GM18517 (cell line): ENCODE results near the gene SFPQ.

Source experiments
- ATAC-seq: cut with Tn5 transposase; IDR thresholded peaks from one replicate; pipeline ENCODE4 v1.9.1; 2021; ENCODE audit warnings: mild to moderate bottlenecking, moderate library complexity; ENCODE audit not compliant: unreplicated experiment

SFPQ gene

GRCh38 chr1:35188578-35189392 lies 4.2 kb downstream of the SFPQ start:
- no peak for ATAC-seq

- ATAC-seq: no peak
These were observed 5.1 kb downstream of the SFPQ start for GRCh38 chr1:35187816-35188342.

- no peak for ATAC-seq
These were observed 6.7 kb downstream of the SFPQ start for GRCh38 chr1:35186239-35186638.

- ATAC-seq: no peak
These were observed 7.7 kb downstream of the SFPQ start for GRCh38 chr1:35185200-35185599.

- ATAC-seq: no peak
These were observed 8.3 kb downstream of the SFPQ start for GRCh38 chr1:35184495-35185199.

- ATAC-seq: no peak
These were observed 11.0 kb downstream of the SFPQ start for GRCh38 chr1:35181790-35182455.

GRCh38 chr1:35180776-35181374 lies 12.1 kb downstream of the SFPQ start:
- no peak for ATAC-seq

- no peak for ATAC-seq
These were observed 13.0 kb downstream of the SFPQ start for GRCh38 chr1:35179908-35180307.

- ATAC-seq: no peak
These were observed 14.0 kb downstream of the SFPQ start for GRCh38 chr1:35178874-35179380.

- ATAC-seq: no peak
These were observed 14.7 kb downstream of the SFPQ start for GRCh38 chr1:35178295-35178695.

GRCh38 chr1:35177237-35177786 lies 15.6 kb downstream of the SFPQ start:
- no peak for ATAC-seq

- no peak for ATAC-seq
These were observed 17.3 kb downstream of the SFPQ start for GRCh38 chr1:35175602-35176001.

- no peak for ATAC-seq
These were observed 17.8 kb downstream of the SFPQ start for GRCh38 chr1:35175098-35175576.

- no peak for ATAC-seq
These were observed 18.9 kb downstream of the SFPQ start for GRCh38 chr1:35173909-35174540.

- no peak for ATAC-seq
These were observed 19.5 kb downstream of the SFPQ start for GRCh38 chr1:35173491-35173890.

- ATAC-seq: no peak
These were observed 20.9 kb downstream of the SFPQ start for GRCh38 chr1:35172022-35172421.

- ATAC-seq: no peak
These were observed 21.4 kb downstream of the SFPQ start for GRCh38 chr1:35171579-35171978.

GRCh38 chr1:35164893-35165292 lies 28.1 kb downstream of the SFPQ start:
- no peak for ATAC-seq

- ATAC-seq: no peak
These were observed 41.7 kb downstream of the SFPQ start for GRCh38 chr1:35151220-35151619.
